OCI-LY7 (cell line): ENCODE data around the gene RPS16.

ENCODE experiments used
- EZH2phosphoT487 ChIP-seq: fragments of 200-600 bp; sonication (generic); IDR thresholded peaks from 2 replicates; pipeline ENCODE4 v1.6.1; 2018; ENCODE audit warnings: low read depth, borderline replicate concordance, mild to moderate bottlenecking, mixed run types, antibody characterized with exemption, low read length, moderate library complexity, mixed read lengths
- TF ChIP-seq, protein P1 (sequence below): fragments of 200-600 bp; sonication (generic); conservative IDR thresholded peaks from 2 replicates; pipeline ENCODE4 v1.5.1; 2014; ENCODE audit warnings: mild to moderate bottlenecking, antibody characterized with exemption, low read length, moderate library complexity, mixed read lengths

DNA sequence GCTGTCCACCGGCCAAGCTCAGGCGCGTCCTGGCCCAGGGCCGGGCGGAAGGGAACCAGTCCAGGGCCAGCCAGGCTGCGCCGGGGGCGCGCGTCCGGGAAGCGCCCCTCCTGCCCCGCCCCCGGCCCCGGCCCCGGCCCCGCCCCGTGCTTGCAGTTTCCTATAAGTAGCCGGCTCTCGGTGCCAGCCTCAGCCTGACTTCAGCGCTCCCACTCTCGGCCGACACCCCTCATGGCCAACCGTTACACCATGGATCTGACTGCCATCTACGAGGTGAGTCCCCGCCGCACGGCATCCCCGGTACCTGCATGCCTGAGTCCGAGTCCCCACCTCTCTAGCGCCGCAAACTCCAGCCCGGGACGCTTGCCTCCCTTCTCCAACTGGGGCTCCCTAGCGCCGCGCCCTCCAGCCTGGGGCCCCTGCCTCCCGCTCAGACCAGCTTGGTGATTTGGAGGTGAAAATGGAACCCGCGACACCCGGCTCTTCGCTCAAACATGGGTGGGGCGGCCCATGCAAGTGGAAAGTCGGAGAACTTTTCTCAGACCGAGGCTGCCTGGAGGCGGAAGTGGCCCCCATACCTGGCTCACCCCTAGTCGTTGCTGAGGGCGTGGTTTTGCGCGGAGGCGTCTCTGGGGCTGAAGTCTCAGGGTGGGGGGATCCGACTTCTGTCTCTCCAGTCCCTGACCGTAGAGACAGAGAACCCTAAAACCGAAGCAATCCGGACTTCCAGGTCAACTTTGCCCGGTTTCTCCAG, 28.9 kb downstream of the RPS16 start, which contains the start of gene ZFP36:
- TF ChIP-seq, protein P1, sequence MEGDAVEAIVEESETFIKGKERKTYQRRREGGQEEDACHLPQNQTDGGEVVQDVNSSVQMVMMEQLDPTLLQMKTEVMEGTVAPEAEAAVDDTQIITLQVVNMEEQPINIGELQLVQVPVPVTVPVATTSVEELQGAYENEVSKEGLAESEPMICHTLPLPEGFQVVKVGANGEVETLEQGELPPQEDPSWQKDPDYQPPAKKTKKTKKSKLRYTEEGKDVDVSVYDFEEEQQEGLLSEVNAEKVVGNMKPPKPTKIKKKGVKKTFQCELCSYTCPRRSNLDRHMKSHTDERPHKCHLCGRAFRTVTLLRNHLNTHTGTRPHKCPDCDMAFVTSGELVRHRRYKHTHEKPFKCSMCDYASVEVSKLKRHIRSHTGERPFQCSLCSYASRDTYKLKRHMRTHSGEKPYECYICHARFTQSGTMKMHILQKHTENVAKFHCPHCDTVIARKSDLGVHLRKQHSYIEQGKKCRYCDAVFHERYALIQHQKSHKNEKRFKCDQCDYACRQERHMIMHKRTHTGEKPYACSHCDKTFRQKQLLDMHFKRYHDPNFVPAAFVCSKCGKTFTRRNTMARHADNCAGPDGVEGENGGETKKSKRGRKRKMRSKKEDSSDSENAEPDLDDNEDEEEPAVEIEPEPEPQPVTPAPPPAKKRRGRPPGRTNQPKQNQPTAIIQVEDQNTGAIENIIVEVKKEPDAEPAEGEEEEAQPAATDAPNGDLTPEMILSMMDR = no peak
- TF ChIP-seq EZH2phosphoT487 = no peak
